GM19239 (cell line): ENCODE results near the gene CSNK2A1.

Experiments
- DNase-seq: peaks from one replicate; pipeline ENCODE4 v3.0.0; 2011; ENCODE audit warnings: low spot score; ENCODE audit not compliant: insufficient read length
- FAIRE-seq: peaks from 2 replicates; lab custom pipeline; 2011; peaks lifted over from hg19 to GRCh38; lab: Jason Lieb, UNC

Gene CSNK2A1

GRCh38 chr20:434661-435419 is 108.8 kb downstream of the CSNK2A1 start:
- DNase-seq (no peak), FAIRE-seq (no peak)

GRCh38 chr20:434221-434620 is 109.4 kb downstream of the CSNK2A1 start:
- DNase-seq: no peak
- FAIRE-seq: no peak

GRCh38 chr20:433300-433975 is 110.2 kb downstream of the CSNK2A1 start:
- DNase-seq (peak; percentile 83), FAIRE-seq (peak; percentile 99)

GRCh38 chr20:432677-433299 is 110.8 kb downstream of the CSNK2A1 start:
- no peak for DNase-seq
- peak; percentile 75 for FAIRE-seq

GRCh38 chr20:432208-432607 is 111.4 kb downstream of the CSNK2A1 start:
- no peak for FAIRE-seq
- DNase-seq: no peak

GRCh38 chr20:431012-431904 is 112.3 kb downstream of the CSNK2A1 start:
- DNase-seq: no peak
- no peak for FAIRE-seq

GRCh38 chr20:430091-430999 is 113.2 kb downstream of the CSNK2A1 start:
- no peak for FAIRE-seq
- no peak for DNase-seq

GRCh38 chr20:428658-429200 is 114.9 kb downstream of the CSNK2A1 start:
- FAIRE-seq (no peak), DNase-seq (no peak)

- FAIRE-seq (no peak), DNase-seq (no peak)
Measured at GRCh38 chr20:427849-428657, 115.5 kb downstream of the CSNK2A1 start.

GRCh38 chr20:427401-427800 is 116.2 kb downstream of the CSNK2A1 start:
- DNase-seq (no peak), FAIRE-seq (no peak)

- DNase-seq: no peak
- no peak for FAIRE-seq
Measured at GRCh38 chr20:426566-426965, 117.0 kb downstream of the CSNK2A1 start.
